ENCODE data around the gene ZNF326.

The ZNF326 gene

DNA sequence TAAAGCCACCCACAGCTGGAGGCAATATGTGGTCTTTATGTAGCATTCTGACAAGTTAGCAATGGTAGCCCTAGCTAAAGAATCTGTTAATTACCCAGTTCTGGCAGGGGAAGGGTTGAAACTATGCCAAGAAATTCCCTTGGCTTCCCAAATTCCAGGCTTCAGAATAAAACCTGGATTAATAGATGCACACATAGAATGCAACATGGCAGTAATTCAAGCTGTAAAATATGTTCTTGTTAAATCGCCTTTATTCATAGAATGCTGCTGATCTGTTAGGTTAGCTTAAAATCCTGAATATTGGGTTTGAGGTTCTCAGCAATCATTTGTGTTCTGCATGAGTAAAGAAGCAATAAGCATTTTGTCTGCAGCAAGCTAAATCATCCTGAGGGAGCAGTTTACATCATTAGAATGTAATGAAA is 80.1 kb downstream of the ZNF326 start:
- Histone ChIP-seq H3K27me3 (ENCODE audit: control insufficient read depth, insufficient read depth, low read length) (no peaks in the 10 kb centered on the region), H3K79me2 (no peaks in the 10 kb centered on the region), H3K9ac (no peak overlapping the region), H2AFZ (no peak overlapping the region), H3K36me3 (ENCODE audit: control insufficient read depth, insufficient read depth, low read length) (no peaks in the 10 kb centered on the region), H3K4me1 (no peaks in the 10 kb centered on the region), H3K4me3 (ENCODE audit: low read depth, low read length) (no peak overlapping the region), H3K4me2 (ENCODE audit: low read length) (no peak overlapping the region), H3K27ac (no peak overlapping the region), H3K9me3 (ENCODE audit: control insufficient read depth, low read length) (no peaks in the 10 kb centered on the region)
- TF ChIP-seq, protein P1, sequence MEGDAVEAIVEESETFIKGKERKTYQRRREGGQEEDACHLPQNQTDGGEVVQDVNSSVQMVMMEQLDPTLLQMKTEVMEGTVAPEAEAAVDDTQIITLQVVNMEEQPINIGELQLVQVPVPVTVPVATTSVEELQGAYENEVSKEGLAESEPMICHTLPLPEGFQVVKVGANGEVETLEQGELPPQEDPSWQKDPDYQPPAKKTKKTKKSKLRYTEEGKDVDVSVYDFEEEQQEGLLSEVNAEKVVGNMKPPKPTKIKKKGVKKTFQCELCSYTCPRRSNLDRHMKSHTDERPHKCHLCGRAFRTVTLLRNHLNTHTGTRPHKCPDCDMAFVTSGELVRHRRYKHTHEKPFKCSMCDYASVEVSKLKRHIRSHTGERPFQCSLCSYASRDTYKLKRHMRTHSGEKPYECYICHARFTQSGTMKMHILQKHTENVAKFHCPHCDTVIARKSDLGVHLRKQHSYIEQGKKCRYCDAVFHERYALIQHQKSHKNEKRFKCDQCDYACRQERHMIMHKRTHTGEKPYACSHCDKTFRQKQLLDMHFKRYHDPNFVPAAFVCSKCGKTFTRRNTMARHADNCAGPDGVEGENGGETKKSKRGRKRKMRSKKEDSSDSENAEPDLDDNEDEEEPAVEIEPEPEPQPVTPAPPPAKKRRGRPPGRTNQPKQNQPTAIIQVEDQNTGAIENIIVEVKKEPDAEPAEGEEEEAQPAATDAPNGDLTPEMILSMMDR (IDR thresholded peaks at IDR 0.05): no peak

DNA sequence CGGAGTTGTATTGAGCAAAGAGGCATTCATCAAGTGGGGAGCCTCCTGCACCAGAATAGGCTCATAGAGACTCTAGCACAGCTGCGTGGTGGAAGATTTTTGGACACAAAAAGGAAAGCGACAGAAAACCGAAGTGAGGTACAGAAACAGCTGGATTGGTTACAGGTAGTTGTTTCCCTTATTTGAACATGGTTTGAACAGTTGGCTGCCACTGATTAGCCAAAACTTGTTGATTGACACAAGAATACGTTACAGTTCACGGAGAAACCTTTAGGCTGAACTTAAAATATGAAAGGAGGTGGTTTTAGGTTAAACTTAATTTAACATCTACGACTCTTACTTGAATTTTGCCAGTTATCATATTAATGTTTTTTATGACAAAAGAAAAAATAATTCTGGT is 89.1 kb downstream of the ZNF326 start:
- no peak overlapping the region for H2AFZ ChIP-seq
- H3K9ac ChIP-seq: no peak overlapping the region
- H3K36me3 ChIP-seq (ENCODE audit: control insufficient read depth, insufficient read depth, low read length): no peaks in the 10 kb centered on the region
- H3K4me1 ChIP-seq: no peaks in the 10 kb centered on the region
- H3K79me2 ChIP-seq: no peaks in the 10 kb centered on the region
- no peak overlapping the region for H3K4me2 ChIP-seq (ENCODE audit: low read length)
- H3K27me3 ChIP-seq (ENCODE audit: control insufficient read depth, insufficient read depth, low read length): no peaks in the 10 kb centered on the region
- no peak overlapping the region for H3K27ac ChIP-seq
- no peaks in the 10 kb centered on the region for H3K9me3 ChIP-seq (ENCODE audit: control insufficient read depth, low read length)
- H3K4me3 ChIP-seq (ENCODE audit: low read depth, low read length): no peak overlapping the region
- TF ChIP-seq, protein P1 (IDR thresholded peaks at IDR 0.05): no peak
